Stimulated activated CD4-positive, alpha-beta T cell treated with anti-CD3 and anti-CD28 coated beads, Interleukin-4, amount 100 ng/mL, for 4 hours (primary cell): ENCODE measurements around the gene TBX21.

Experiments used
- DNase-seq, 2 experiments: peaks; one replicate each; pipeline ENCODE4 v3.0.0-alpha.2; 2020

TBX21 gene

GRCh38 chr17:47697906-47698711, 34.9 kb upstream of the TBX21 start:
- peak in 1 of 2 experiments; percentile 9 for DNase-seq

GRCh38 chr17:47698749-47699535, 34.1 kb upstream of the TBX21 start:
- DNase-seq, result peak; percentile 77 to 88

GRCh38 chr17:47699536-47699840, 33.5 kb upstream of the TBX21 start:
- DNase-seq, result no peak

- DNase-seq, result no peak
Observed at GRCh38 chr17:47700471-47701449, 32.3 kb upstream of the TBX21 start.

- DNase-seq, result no peak
Observed at GRCh38 chr17:47701608-47702007, 31.4 kb upstream of the TBX21 start.

- peak in 1 of 2 experiments; percentile 3 for DNase-seq
Observed at GRCh38 chr17:47702391-47702995, 30.5 kb upstream of the TBX21 start.

GRCh38 chr17:47703191-47703591, 29.8 kb upstream of the TBX21 start:
- peak; percentile 62 to 80 for DNase-seq

- no peak for DNase-seq
Observed at GRCh38 chr17:47703671-47704070, 29.4 kb upstream of the TBX21 start.

GRCh38 chr17:47704116-47704515, 28.9 kb upstream of the TBX21 start:
- no peak for DNase-seq

- no peak for DNase-seq
Observed at GRCh38 chr17:47704736-47705135, 28.3 kb upstream of the TBX21 start.

GRCh38 chr17:47705536-47706530, 27.2 kb upstream of the TBX21 start:
- peak in 1 of 2 experiments; percentile 72 for DNase-seq

GRCh38 chr17:47707056-47707804, 25.8 kb upstream of the TBX21 start:
- no peak for DNase-seq

- no peak for DNase-seq
Observed at GRCh38 chr17:47707884-47708283, 25.2 kb upstream of the TBX21 start.

GRCh38 chr17:47708312-47708863, 24.6 kb upstream of the TBX21 start:
- DNase-seq, result no peak

GRCh38 chr17:47708864-47709541, 24.0 kb upstream of the TBX21 start:
- DNase-seq, result no peak

GRCh38 chr17:47709594-47709993, 23.4 kb upstream of the TBX21 start:
- no peak for DNase-seq

GRCh38 chr17:47711366-47712099, 21.5 kb upstream of the TBX21 start:
- peak in 1 of 2 experiments; percentile 61 for DNase-seq

- DNase-seq, result no peak
Observed at GRCh38 chr17:47712330-47713023, 20.6 kb upstream of the TBX21 start.
